GM18505 (cell line): ENCODE measurements around the gene APOA4.
A peak's percentile ranks its signal among the peaks of the same experiment; 100 is the strongest.

ENCODE experiments used
- ATAC-seq: cut with Tn5 transposase; IDR thresholded peaks from one replicate; pipeline ENCODE4 v1.9.1; 2021; ENCODE audit not compliant: unreplicated experiment
- POLR2A ChIP-seq: IDR thresholded peaks from 4 replicates; pipeline ENCODE4 v1.6.1; 2011; ENCODE audit warnings: borderline replicate concordance; ENCODE audit not compliant: insufficient read depth, insufficient read length; ENCODE audit errors: extremely low read depth

The APOA4 gene

GRCh38 chr11:116778556-116778955, 44.5 kb downstream of the APOA4 start:
- no peak for ATAC-seq
- no peak for TF ChIP-seq POLR2A

- ATAC-seq, result no peak
Measured at GRCh38 chr11:116777056-116777455, 46.0 kb downstream of the APOA4 start.

GRCh38 chr11:116776522-116776984, 46.6 kb downstream of the APOA4 start:
- TF ChIP-seq POLR2A, result no peak
- ATAC-seq, result no peak

More at GRCh38 chr11:116777056-116777455, 46.0 kb downstream of the APOA4 start:
- no peak for TF ChIP-seq POLR2A

- no peak for TF ChIP-seq POLR2A
- no peak for ATAC-seq
Measured at GRCh38 chr11:116775975-116776374, 47.1 kb downstream of the APOA4 start.

GRCh38 chr11:116774661-116775060, 48.4 kb downstream of the APOA4 start:
- no peak for TF ChIP-seq POLR2A
- no peak for ATAC-seq

GRCh38 chr11:116773203-116774097, 49.7 kb downstream of the APOA4 start:
- TF ChIP-seq POLR2A, result no peak
- peak; percentile 4 for ATAC-seq

- peak; percentile 86 for TF ChIP-seq POLR2A
- peak; percentile 84 for ATAC-seq
Measured at GRCh38 chr11:116772443-116773202, 50.5 kb downstream of the APOA4 start, which contains the start of gene BUD13. BUD13 (minus strand) TSS chr11:116772987; CDS start chr11:116772964, 23 bp downstream.

- no peak for ATAC-seq
- TF ChIP-seq POLR2A, result no peak
Measured at GRCh38 chr11:116771935-116772334, 51.2 kb downstream of the APOA4 start.
